ENCODE results near the gene ALPL. TPM values are rescaled to one million over a fixed set of nuclear protein-coding genes. Genes with fewer than 3 reads are reported as not detected.

The ALPL gene
- total and polyA plus RNA-seq, 10 of the 15 experiments (the other 5 are each of a cell fraction or from before 2014, with no cell fraction given): 0.07 to 0.59 (median 0.31) TPM; not detected in 2

- no peak for TF ChIP-seq MLLT1 (IDR thresholded peaks at IDR 0.05)
- TF ChIP-seq, protein P1, sequence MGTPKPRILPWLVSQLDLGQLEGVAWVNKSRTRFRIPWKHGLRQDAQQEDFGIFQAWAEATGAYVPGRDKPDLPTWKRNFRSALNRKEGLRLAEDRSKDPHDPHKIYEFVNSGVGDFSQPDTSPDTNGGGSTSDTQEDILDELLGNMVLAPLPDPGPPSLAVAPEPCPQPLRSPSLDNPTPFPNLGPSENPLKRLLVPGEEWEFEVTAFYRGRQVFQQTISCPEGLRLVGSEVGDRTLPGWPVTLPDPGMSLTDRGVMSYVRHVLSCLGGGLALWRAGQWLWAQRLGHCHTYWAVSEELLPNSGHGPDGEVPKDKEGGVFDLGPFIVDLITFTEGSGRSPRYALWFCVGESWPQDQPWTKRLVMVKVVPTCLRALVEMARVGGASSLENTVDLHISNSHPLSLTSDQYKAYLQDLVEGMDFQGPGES (IDR thresholded peaks at IDR 0.05): no peak
- no peak for TF ChIP-seq PAX8 (IDR thresholded peaks at IDR 0.05)
- TF ChIP-seq MYC (IDR thresholded peaks at IDR 0.05; ENCODE audit: insufficient read depth, insufficient read length, insufficient replicate concordance, low read length, severe bottlenecking): no peak
- TF ChIP-seq YBX1 (IDR thresholded peaks at IDR 0.05): no peak
- no peak for TF ChIP-seq EZH2 (IDR thresholded peaks at IDR 0.05; ENCODE audit: borderline replicate concordance, control insufficient read depth, low read depth, low read length)
- no peak for TF ChIP-seq TBL1XR1 (IDR thresholded peaks at IDR 0.05; ENCODE audit: low read depth, low read length)
Measured at GRCh38 chr1:21579791-21580190, 70.6 kb downstream of the ALPL start (continued).

DNA sequence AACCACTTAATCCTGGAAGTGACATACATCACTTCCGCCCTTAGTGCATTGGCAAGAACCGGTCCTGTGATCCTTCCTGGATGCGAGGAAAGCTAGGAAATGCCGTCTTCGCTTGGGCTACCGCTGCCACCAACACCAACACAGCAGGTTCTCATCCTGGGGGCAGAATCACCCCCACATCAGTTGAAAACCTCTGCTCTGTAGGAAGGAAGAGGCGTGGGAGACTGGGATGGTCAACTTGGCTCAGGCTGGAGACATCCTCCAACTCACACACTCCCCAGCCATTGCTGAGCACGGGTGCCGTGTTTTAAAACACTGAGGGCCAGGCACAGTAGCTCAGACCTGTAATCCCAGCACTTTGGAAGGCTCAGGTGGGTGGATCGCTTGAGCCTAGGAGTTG is 74.9 kb downstream of the ALPL start:
- H4K20me1 ChIP-seq (ENCODE audit: control insufficient read depth, insufficient read depth): no peaks in the 10 kb centered on the region
- CTCF ChIA-PET: no interaction called here
- no peak for ATAC-seq
- RAD21 ChIA-PET (ENCODE audit: unreplicated experiment): no interaction called here
- H3K4me1 ChIP-seq (ENCODE audit: control insufficient read depth, insufficient read depth, low read length): no peaks in the 10 kb centered on the region
- FAIRE-seq: no peak
- no peaks in the 10 kb centered on the region; a peak in 3 of 4 replicates for H3K27me3 ChIP-seq (replicated peaks in 1 of 2; ENCODE audit: control insufficient read depth in 2 of 2, insufficient read depth in 2 of 2, low read length in 1 of 2)
- BruUV-seq (replicated peaks): no TSS peak
- no peak overlapping the region for H3K27ac ChIP-seq (ENCODE audit: control insufficient read depth, insufficient read depth)
- in situ Hi-C loops (cut with MboI) (no loop called here), intact Hi-C loops (cut with micrococcal nuclease; ENCODE audit: unreplicated experiment) (no loop called here)
- no peak overlapping the region for H3K4me3 ChIP-seq
- no peaks in the 10 kb centered on the region for H3K9me3 ChIP-seq (replicated peaks; ENCODE audit: control insufficient read depth, insufficient read depth, low read length)
- 31% methylated on average over 10 of the region's 10 CpGs for WGBS (ENCODE audit: insufficient coverage, insufficient replicate concordance, low lambda C conversion rate, missing lambda C conversion rate)
- no peaks in the 10 kb centered on the region for H3K36me3 ChIP-seq (ENCODE audit: control insufficient read depth in 2 of 2, insufficient read depth in 2 of 2, low read length in 1 of 2)
- H3K4me2 ChIP-seq (ENCODE audit: control insufficient read depth, insufficient read depth): no peak overlapping the region
- H3K9ac ChIP-seq (ENCODE audit: control insufficient read depth, insufficient read depth, low read length): no peak overlapping the region
- TF ChIP-seq IKZF2 (IDR thresholded peaks at IDR 0.05) (no peak), EGR1 (IDR thresholded peaks at IDR 0.05; ENCODE audit: borderline replicate concordance in 1 of 2, low read depth in 2 of 2, low read length in 2 of 2) (no peak), SRF (IDR thresholded peaks at IDR 0.05; ENCODE audit: low read depth in 2 of 2, low read length in 2 of 2) (no peak), POLR2AphosphoS5 (IDR thresholded peaks at IDR 0.05; ENCODE audit: low read length) (no peak), ELK1 (IDR thresholded peaks at IDR 0.05; ENCODE audit: low read depth, low read length) (no peak)
- no peaks in the 10 kb centered on the region for H3K79me2 ChIP-seq (ENCODE audit: control insufficient read depth, insufficient read depth, low read length)
- POLR2A ChIA-PET: no interaction called here
- SMC1A ChIA-PET (ENCODE audit: uncharacterized antibody, unreplicated experiment): no interaction called here
- H2AFZ ChIP-seq (ENCODE audit: control insufficient read depth, low read depth, low read length): no peak overlapping the region
- DNase-seq (ENCODE audit: low read depth, low spot score): no peak

All from GM12878 (cell line).